IPS DF 4.7 (cell line): ENCODE results near the gene PPIL6.

ENCODE experiments used
- DNase-seq: peaks from one replicate; pipeline ENCODE4 v3.0.0-alpha.2; 2013; ENCODE audit warnings: low spot score; ENCODE audit errors: extremely low read depth

Gene PPIL6

DNA sequence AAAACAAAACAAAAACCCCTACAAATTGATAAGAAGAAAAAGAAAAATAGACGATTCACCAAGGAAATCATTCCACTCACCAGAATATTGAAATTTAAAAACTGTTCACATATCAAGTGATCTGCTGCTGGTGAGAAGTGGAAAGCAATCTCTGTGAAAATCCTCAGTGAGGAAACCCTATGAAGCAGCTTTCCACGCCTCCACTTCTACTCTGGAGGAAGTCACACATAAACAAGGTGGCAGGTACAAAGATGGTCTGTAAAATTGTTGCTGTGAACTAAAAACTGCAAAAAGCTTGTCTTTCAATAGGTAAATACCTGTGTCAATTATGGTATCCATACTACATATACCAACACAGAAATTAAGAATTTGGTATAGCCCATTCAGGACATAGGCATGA is 76.7 kb downstream of the PPIL6 start:
- DNase-seq = no peak

DNA sequence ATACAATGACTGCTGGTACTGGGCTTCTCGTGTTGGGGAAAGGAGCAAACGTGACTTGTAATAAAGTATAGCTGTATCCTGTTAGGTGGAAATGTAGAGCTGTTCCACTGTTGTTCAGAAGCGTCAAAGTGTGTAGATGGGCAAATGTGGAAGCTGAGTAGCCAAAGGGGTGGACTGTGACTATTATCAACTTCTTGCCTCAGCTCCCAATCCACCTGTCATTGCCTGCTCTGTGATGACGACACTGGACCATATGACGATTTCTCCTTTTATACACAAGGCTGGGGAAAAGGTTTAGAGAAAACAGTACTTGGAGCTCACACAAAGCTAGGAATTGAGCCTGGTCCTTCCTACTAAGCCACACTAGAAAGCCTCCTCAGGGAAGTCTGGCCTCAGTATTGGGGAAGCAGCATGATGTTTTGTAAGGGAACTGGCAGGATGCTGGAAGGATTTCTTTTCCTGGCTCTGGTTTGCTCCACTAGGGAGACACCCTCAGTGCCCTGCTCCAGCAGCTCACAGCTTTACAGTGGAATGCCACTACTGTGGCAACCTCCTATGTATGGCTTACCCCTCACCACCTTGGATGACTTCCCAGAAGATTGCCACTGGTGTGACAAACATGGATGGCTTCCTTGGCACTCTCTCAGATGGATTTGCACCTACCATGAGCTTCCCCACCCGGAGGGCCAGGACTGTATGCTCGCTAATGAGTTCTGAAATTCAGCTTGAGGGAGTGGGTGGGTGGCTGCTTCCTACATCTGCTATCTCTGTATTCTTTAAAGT is 78.1 kb downstream of the PPIL6 start:
- no peak for DNase-seq

DNA sequence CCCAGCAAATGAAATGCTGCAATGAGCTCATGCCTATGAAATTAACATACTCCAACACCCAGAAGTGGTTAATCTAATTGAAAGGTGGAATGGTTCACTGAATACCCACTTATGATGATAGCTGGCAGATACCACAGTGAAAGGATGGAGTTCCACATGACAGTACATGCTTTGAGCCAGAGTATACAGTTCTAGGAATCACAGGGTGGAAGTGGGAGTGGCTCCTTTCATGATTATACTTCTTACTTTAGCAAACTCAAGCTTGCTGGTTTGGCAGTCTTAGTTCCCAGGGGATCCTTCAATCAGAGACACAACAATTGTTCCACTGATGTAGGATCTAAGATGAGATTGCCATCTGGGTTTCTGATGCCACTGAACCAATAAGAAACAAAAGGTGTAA is 79.6 kb downstream of the PPIL6 start:
- DNase-seq = no peak

DNA sequence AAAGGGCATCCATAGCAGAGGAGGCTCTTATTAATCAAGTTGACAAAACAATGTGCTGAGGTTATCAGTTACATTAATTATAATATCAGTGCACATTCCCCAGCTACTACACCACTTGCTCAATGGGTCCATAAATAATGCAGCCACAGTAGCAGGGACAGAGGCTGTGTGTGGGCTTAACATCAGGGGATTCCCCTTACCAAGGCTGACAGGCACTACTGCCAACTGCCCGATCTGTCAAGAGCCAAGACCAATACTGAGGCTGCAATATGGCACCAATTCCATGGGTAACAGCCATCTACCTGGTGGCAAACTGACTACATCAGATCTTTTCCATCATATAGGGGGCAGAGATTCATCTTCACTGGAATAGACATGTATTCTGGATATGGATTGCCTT is 80.1 kb downstream of the PPIL6 start:
- DNase-seq = no peak

DNA sequence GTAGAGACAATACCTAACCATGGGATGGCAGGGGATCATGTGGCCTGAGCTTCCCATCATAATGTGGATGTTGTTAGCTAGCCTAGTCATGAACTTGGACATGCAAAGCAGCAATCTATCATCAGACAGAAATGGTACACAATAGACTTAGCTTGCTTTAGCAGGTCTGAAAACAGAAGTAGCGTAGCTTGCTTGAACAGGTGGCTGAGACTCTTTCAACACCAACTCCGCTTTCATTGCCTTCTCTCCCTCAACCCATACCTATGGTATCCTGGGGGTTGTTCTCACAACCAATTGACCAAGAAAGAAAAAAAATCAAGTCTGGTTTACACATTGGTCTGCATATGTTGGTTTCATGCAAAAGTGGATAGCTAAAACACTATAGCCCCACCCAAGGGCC is 81.2 kb downstream of the PPIL6 start:
- DNase-seq = no peak

DNA sequence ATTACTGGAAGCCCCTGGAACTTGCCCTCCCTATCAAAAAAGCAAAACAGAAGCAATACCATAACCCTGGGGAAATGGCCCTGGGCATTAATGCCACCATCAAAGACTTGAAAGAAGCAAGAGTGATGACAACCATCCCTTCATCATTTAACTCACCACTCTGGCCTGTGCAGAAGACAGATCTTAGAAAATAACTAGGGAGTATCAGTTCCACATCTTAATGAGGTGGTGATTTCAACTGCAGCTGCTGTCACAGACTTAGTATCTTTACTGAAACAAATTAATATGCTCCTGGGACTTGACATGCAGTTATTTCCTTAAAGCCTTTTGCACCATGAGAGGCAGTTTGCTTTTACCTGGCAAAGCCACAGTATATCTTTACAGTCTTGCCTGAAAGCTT is 82.2 kb downstream of the PPIL6 start:
- DNase-seq = no peak

DNA sequence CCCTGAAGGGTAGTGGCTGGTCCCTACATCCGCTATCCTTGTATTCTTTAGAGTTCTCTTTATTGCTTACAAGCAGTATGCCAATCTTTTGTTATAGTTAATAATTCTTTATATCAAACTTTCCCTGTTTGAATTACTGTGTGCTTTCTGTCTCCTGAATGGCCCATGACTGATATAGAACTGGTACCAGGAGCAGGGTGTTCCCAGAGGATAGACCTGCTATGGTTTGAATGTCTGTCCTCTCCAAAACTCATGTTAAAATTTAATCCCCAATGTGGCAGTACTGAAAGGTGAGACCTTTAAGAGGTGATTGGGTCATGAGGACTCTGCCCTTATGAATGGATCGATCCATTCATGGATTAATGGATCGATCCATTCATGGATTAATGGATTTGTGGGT is 84.2 kb downstream of the PPIL6 start:
- DNase-seq = no peak

DNA sequence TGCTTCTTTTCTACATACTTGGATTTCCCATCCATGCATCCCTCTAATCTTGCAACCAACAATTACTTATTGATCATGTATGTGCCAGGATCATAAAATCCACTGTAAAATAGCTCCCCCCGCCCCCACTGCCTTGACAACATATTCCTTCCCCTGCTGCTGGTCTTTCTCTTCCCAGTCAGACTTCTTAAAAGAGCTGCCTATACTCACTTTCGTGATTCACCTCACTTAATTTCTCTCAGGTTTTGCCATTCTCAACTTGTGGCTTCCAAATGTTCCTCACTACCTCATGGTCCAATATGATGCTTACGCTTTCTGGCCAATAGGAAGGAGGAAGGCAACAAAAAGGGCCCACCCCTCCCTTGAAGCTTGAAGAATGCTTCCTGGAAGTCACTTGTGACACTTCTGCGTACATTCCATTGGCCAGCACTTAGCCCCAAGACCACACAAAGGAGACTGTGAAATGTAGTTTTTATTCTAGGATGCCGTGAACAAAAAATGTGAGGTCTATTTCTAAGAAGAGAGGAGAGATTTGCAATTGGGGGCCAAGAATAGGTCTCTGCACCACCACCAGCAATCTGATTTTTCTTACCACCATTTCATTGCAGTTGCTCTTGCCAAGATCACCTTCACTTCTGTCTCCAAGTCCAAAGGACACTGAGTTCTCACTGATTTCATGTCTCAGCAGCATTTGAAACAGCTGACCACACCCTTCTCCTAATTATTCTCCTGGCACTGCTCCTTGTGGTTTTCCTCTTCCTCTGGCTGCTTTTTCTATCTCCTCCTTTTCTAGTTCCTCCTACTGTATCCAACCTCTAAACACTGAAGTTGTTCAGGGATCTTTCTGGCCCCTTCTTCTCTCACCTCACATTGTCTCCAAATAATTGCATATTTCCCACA is 88.9 kb downstream of the PPIL6 start:
- DNase-seq = no peak

DNA sequence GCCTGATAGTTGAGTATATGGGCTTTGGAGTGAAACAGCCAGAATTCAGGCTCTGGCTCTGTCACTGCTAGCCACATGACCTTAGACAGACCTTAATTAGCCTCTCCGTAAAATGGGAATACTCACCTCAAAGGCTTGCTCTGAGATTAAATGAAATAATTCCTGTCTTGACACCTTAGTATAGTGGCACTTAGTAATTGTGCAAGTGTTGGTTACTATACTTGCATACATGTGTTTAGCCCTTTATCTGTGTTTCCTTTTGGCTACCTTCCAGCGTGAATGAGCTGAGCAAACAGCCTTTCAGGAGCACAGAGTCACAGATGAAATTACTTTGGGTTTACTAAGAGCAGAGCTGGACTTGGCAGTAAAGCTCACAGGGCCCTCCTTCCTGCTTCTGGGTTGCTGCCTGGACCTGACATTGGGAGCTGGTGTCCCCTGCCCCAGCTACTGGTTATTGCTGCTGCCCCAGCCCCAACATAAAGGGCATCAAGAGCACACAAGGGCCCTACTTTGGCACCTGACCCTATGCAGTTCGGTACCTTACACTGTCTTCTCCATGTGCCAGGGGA is 90.9 kb downstream of the PPIL6 start:
- DNase-seq = no peak

DNA sequence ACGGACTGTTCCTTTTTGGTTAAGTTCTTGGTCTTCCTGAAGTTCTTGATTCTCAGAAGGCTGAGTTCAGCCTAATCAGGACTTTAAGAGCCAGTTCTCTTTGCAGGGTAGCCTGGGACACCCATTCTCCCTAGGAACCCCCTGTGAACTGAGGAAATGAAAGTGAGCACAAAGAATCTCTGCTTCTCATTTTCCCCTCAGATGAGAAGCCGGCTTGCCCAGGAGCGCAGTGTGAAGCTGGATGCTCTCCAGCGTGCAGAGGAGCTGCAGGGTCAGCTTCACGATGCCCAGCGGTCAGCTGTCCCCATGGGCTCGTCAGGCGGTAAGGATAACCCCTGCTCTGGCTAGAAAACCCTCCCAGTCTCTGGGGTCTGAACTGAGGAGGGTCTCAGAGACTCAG is 92.2 kb downstream of the PPIL6 start:
- DNase-seq = no peak

DNA sequence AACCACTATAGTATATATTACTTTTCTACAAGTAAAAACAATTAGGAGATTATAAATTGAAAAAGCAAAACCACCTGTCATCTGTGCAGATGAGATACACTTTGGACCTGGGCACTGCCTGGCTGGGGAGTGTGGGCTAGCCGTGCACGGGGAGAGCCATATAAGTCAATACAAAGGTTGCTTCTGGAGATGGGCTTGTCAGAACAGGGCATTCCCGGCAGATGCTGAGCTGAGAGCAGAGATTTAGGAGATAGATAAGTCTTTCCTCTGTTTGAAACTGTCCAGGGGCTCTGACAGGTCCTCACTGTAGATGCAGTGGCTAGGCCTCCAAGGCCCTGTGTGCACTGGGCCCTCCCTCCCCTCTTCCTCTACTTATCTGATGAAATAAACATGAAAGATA is 92.6 kb downstream of the PPIL6 start:
- no peak for DNase-seq

DNA sequence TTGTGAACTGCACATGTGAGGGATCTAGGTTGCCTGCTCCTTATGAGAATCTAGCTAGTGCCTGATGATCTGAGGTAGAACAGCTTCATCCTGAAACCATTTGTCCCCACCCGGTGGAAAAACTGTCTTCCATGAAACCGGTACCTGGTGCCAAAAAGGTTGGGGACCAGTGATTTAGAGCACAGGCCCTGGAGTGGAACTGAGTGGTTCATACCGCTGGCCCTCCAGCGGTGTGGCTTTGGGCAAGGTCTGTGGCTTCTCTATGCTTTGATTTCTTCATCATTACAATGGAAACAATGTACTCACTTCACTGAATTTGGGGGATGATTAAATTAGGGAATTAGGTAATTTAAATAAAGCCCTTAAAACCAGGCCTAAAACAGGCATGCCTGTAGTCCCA is 94.4 kb downstream of the PPIL6 start:
- DNase-seq = no peak

DNA sequence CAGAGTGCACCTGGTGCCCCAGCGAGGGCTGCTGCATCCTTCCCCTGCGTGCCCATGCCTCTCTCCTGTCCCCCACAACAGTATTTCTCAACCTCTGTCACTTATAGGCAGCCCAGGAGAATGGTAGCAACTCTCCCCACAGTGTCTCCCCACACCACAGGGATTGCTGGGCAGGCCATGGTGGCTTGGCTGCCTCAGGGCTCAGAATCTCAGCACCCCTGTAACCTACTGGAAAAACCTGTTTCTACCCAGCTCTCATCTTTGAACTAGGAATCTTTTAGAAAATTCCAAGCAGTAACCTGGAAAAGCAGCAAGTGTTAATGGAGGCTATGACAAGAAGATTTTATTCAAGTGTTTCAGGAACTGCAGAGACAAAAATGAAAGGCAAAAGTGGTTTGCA is 96.2 kb downstream of the PPIL6 start:
- no peak for DNase-seq

DNA sequence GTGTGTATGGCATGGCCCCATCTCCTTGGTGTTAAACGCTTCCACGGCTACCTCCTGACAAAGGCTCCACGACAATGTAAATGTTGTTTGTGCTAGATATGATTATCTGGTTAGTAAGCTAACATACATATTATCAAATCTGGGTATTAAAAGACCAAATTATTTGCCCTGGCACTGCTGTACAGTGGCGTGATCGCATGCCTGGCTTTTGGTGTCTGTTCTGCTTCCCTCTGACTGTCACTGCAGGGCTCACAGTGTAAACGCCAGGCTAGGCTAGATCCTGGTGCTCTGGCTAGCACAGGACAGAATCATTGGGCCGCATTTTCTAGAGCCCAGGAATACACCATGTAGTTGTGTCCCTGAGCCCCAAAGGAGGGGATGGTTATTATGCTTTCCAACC is 96.9 kb downstream of the PPIL6 start:
- no peak for DNase-seq

DNA sequence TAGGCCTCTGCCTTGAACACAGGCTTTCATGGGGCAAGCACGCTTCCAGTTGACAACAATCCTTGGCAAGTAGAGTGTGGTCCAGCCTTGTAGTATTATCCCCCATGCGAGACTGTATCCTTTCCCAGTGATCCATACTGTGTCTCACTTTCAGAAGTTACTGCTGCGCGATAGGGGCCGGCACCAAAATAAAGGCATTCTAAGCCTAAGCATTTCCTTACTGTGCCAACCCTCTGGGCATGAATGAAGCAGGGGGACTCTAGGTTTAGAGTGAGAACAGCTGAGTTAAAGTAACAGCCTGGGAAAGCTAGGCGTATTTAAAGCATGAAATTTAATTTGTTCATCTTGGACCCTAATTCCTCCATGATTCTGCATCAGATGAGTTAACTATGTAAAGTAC is 97.5 kb downstream of the PPIL6 start:
- DNase-seq = no peak

DNA sequence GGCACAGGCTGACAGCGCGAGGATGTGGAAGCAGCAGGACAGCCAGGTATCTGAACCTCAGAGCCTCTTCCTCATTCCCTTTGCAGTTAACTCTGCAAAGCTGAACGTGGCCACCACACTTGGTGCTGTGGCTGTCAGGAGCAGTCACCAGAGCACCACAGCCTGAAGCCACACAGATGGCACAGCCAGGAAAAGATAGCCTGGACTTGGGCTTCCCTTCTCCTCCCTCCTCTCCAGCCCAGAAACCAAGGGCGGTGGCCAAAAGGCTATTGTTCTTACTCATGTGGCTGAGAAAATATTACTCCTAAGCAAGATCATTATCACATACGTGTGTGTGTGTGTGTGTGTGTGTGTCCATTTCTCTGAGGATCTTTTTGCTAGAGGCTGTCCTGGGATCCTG is 97.9 kb downstream of the PPIL6 start:
- no peak for DNase-seq

DNA sequence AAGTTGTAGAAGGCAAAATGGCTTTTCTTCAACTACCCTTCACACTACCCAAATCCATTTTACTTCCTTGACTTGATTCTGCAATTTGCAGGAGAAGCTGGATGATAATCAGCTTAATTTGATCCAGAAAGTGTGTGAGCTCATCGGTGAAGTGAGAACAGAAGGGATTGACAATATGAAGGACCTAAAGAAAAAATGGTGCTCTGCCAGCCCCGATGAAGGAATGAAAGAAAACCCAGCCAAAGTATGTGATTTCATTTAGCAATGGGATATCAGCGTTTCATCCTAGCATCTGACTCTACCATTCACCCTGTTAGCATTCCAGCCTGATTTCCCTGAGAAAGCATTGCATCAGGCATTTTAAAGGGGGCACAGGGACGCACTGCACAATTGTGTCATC is 99.6 kb downstream of the PPIL6 start:
- DNase-seq = no peak
